Esophagus squamous epithelium (tissue), 4 donors: Measurements from ENCODE around the gene RNF19B.

Source experiments
- CTCF ChIP-seq, 6 experiments: fragments of 450-650 bp in 4 of 6; fragments of 200-600 bp in 2 of 6; sonication (generic) in 2 of 6; IDR thresholded peaks; one replicate each; pipeline ENCODE4 v1.5.1; 2016 to 2019; ENCODE audit warnings: antibody characterized with exemption in 6 of 6, mild to moderate bottlenecking in 4 of 6, moderate library complexity in 4 of 6
- POLR2A ChIP-seq, 4 donors: fragments of 450-650 bp; IDR thresholded peaks; one replicate each; pipeline ENCODE4 v1.6.1; 2017; ENCODE audit warnings: antibody characterized with exemption in 4 of 4, mild to moderate bottlenecking in 4 of 4, moderate library complexity in 3 of 4

GRCh38 chr1:33001282-33001681 lies 36.7 kb upstream of the RNF19B start:
- TF ChIP-seq POLR2A (IDR thresholded peaks at IDR 0.05): no peak
- peak in 1 of 6 experiments; percentile 42 for TF ChIP-seq CTCF (IDR thresholded peaks at IDR 0.05)
